Ovary (tissue), 9 donors: ENCODE data around the gene KIF11. TPM values are rescaled to one million over a fixed set of nuclear protein-coding genes. Genes with fewer than 3 reads are reported as not detected.
A peak's percentile ranks its signal among the peaks of the same experiment; 100 is the strongest.

ENCODE experiments used
- DNase-seq, 5 donors: peaks; one replicate each; pipeline ENCODE4 v3.0.0-alpha.2; 2019 to 2020
- H3K27ac ChIP-seq, 2 donors: fragments of 200-600 bp; one replicate each; pipeline versions ENCODE4 v1.5.1 to v1.8.0; 2019 to 2022
- H3K27me3 ChIP-seq: fragments of 200-600 bp; one replicate; pipeline ENCODE4 v1.8.0; 2022
- H3K36me3 ChIP-seq: fragments of 200-600 bp; sonication (generic); one replicate; pipeline ENCODE4 v1.5.1; 2019
- H3K4me1 ChIP-seq: one replicate; pipeline ENCODE4 v1.8.1; 2013; ENCODE audit warnings: mild to moderate bottlenecking, moderate library complexity; ENCODE audit not compliant: insufficient read depth
- H3K4me3 ChIP-seq: fragments of 200-600 bp; sonication (generic); one replicate; pipeline ENCODE4 v1.5.1; 2017
- H3K9me3 ChIP-seq, 2 donors: fragments of 200-600 bp in 1 of 2; sonication (generic) in 1 of 2; one replicate each; pipeline versions ENCODE4 v1.5.1 to v1.8.1; 2013 to 2019; ENCODE audit warnings: mild to moderate bottlenecking in 1 of 2, moderate library complexity in 1 of 2
- EP300 ChIP-seq: sonication (generic); formaldehyde crosslinking; IDR thresholded peaks from one replicate; pipeline ENCODE4 v1.6.1; 2017; ENCODE audit warnings: antibody characterized with exemption
- POLR2A ChIP-seq: fragments of 450-650 bp; IDR thresholded peaks from one replicate; pipeline ENCODE4 v1.6.1; 2017; ENCODE audit warnings: antibody characterized with exemption, mild to moderate bottlenecking, moderate library complexity
- WGBS, 3 donors: extraction: QIAGEN DNeasy Blood & Tissue Kit in 1 of 3; methylation state at CpG; one replicate each; pipeline versions ENCODE4 v1.1.5 to v1.1.7; 2013 to 2017; 5-methylcytosine and 5-hydroxymethylcytosine counted together
- intact Hi-C, 4 donors: fragments of 100-400 bp; cut with DNase I; formaldehyde crosslinking; loops; one replicate each; pipeline versions ENCODE4 v1.11.0 to v1.15.1; 2022 to 2023
- polyA plus RNA-seq, 2 donors: library from polyadenylated mRNA; stranded (reverse); fragments of 200-250 nt in 1 of 2; fragments of 350-450 nt in 1 of 2; fragmentation: Illumina TruSeq in 1 of 2; extraction: RNeasy Lipid Tissue Mini Kit (QIAGEN cat#74804) in 1 of 2; gene quantifications; one replicate each; pipeline ENCODE4 v1.2.3, GENCODE V29; 2013 to 2014
- small RNA-seq: library from RNA; depleted of rRNA; stranded (forward); fragments of <200 nt; gene quantifications from one replicate; pipeline ENCODE3, GENCODE V24; 2016
- total RNA-seq, 7 donors: library from RNA; depleted of rRNA in 2 of 7; stranded (reverse); fragments of >200 nt in 2 of 7; fragmentation: NEBNext Ultra II Directional in 3 of 7; extraction: Animal tissue kit (Norgen Biotek cat#: 25700) in 3 of 7; gene quantifications; one replicate each; pipeline versions ENCODE4 v1.1.0 to v1.2.4, GENCODE V29; 2016 to 2023
- TF ChIP-seq, protein P1 (sequence below), 3 donors: fragments of 450-650 bp in 2 of 3; fragments of 200-600 bp in 1 of 3; IDR thresholded peaks; one replicate each; pipeline versions ENCODE4 v1.5.1 to v1.8.0; 2016 to 2022; ENCODE audit warnings: antibody characterized with exemption in 3 of 3, mild to moderate bottlenecking in 1 of 3
- donor health status: DM: no; HTN: no; CAD: no; lungs with moderate emphysema.
- donor health status: DM: no; HTN: no; CAD: no.
- donor health status: Bipolar disorder and iron deficiency.
- donor health status: DM: yes; HTN: yes; CAD: no.
- donor health status: DM: no; HTN: no; CAD: no.
- donor health status: DM: yes; HTN: yes; CAD: no.

KIF11 gene
- total and polyA plus RNA-seq, 9 donors = 0.23 to 2.3 (median 0.77) TPM

DNA sequence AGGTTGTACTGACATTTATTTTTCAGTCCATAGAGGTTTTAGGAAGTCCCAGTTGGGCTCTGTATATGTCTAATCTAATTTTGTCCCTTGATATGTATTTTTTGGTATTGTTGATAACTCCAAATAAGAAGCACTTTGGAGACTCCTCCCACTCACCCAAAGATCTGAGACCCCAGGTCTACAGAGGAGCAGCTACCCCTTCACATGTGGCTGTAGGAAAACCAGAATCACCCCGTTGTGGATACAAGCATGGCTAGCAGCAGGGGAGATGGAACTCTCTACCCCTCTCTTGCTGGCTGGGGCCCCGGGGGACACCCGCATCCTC lies 106.2 kb downstream of the KIF11 start:
- Histone ChIP-seq H3K9me3 (no peaks in the 10 kb centered on the region), H3K36me3 (no peaks in the 10 kb centered on the region), H3K27me3 (no peaks in the 10 kb centered on the region), H3K27ac (no peak overlapping the region), H3K4me1 (no peaks in the 10 kb centered on the region), H3K4me3 (peak overlapping the region; percentile 18)
- no peak for TF ChIP-seq POLR2A
- TF ChIP-seq EP300 = no peak
- TF ChIP-seq, protein P1, sequence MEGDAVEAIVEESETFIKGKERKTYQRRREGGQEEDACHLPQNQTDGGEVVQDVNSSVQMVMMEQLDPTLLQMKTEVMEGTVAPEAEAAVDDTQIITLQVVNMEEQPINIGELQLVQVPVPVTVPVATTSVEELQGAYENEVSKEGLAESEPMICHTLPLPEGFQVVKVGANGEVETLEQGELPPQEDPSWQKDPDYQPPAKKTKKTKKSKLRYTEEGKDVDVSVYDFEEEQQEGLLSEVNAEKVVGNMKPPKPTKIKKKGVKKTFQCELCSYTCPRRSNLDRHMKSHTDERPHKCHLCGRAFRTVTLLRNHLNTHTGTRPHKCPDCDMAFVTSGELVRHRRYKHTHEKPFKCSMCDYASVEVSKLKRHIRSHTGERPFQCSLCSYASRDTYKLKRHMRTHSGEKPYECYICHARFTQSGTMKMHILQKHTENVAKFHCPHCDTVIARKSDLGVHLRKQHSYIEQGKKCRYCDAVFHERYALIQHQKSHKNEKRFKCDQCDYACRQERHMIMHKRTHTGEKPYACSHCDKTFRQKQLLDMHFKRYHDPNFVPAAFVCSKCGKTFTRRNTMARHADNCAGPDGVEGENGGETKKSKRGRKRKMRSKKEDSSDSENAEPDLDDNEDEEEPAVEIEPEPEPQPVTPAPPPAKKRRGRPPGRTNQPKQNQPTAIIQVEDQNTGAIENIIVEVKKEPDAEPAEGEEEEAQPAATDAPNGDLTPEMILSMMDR (IDR thresholded peaks at IDR 0.05) = no peak
- intact Hi-C loops = no loop called here
- 0 to 10% (median 5%) methylated on average over 3 of the region's 3 CpGs for WGBS, 3 donors
- no peak for DNase-seq

GRCh38 chr10:92699518-92700381 lies 106.8 kb downstream of the KIF11 start:
- Histone ChIP-seq H3K36me3 (no peaks in the 10 kb centered on the region), H3K9me3 (no peaks in the 10 kb centered on the region), H3K4me1 (no peaks in the 10 kb centered on the region), H3K27me3 (no peaks in the 10 kb centered on the region), H3K4me3 (peak overlapping the region; percentile 18), H3K27ac (no peak overlapping the region)
- 1% methylated on average over 32 of the region's 32 CpGs for WGBS, 3 donors
- TF ChIP-seq, protein P1 (IDR thresholded peaks at IDR 0.05) = no peak
- DNase-seq = no peak
- intact Hi-C loops = no loop called here

GRCh38 chr10:92702301-92702916 lies 109.5 kb downstream of the KIF11 start:
- H3K36me3 ChIP-seq = no peaks in the 10 kb centered on the region
- H3K27me3 ChIP-seq = no peaks in the 10 kb centered on the region
- no peak overlapping the region for H3K4me3 ChIP-seq
- no peak for DNase-seq
- TF ChIP-seq POLR2A (no peak), EP300 (no peak)
- TF ChIP-seq, protein P1 (IDR thresholded peaks at IDR 0.05) = no peak
- no peaks in the 10 kb centered on the region for H3K9me3 ChIP-seq
- H3K4me1 ChIP-seq = no peaks in the 10 kb centered on the region
- no peak overlapping the region for H3K27ac ChIP-seq
- WGBS, 3 donors = 63 to 81% (median 73%) methylated on average over 4 of the region's 4 CpGs
- intact Hi-C loops = no loop called here

Small RNA genes within 50 kb of the gene (small RNA-seq; reads per million reads assigned to genes)
- gene RN7SL644P = not detected

Other genes with a start within 250 kb of the KIF11 start
- 10 to 100 TPM; 14.3 to 34.1 (median 28.2) TPM for gene IDE, start 19.0 kb upstream of the KIF11 start, total RNA-seq
- gene IDE, start 19.0 kb upstream of the KIF11 start, polyA plus RNA-seq = 10 to 100 TPM in 1 of 2 donors, 1 to 10 TPM in 1; 5.8 to 18.4 TPM
- gene HHEX, start 96.8 kb downstream of the KIF11 start, total RNA-seq = 1 to 10 TPM; 2.1 to 5.2 (median 4.1) TPM
- gene HHEX, start 96.8 kb downstream of the KIF11 start, polyA plus RNA-seq = 10 to 100 TPM in 1 of 2 donors, 1 to 10 TPM in 1; 6.7 to 14.6 TPM